ENCODE data around the gene DAZAP1. TPM values are rescaled to one million over a fixed set of nuclear protein-coding genes. Genes with fewer than 3 reads are reported as not detected.

Gene DAZAP1
- total and polyA plus RNA-seq, 2 of the 4 experiments (the other 2 are of a cell fraction) = 22.0 to 62.8 TPM

DNA sequence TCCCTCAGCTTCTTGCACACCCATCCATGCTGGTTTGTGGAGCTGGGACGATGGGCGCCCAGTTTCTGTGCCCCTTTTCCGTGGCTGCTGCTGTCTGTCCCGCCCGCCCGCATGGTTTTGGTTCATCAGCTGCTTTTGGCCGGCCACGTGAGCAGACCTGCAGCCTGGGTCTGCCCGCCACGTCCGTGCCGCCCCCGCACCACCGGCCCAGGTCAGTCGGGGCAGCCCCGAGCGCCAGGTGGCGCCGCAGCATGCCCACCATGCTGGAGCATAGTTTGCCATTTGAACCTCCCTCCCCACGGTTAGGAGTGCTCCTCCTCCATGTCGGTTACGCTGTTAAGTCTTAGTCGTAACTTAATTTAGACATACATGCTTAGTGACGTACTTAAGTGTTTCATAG is 15.6 kb downstream of the DAZAP1 start:
- Histone ChIP-seq H3K9me3 (ENCODE audit: control insufficient read depth, insufficient read depth, low read length) (no peaks in the 10 kb centered on the region), H3K79me1 (ENCODE audit: low read depth in 1 of 2, low read length in 2 of 2) (peaks cover 29 to 82% of the 10 kb centered on the region in 2 experiments), H2AK5ac (ENCODE audit: low read depth, low read length) (no peak overlapping the region), H3K18ac (ENCODE audit: low read depth, low read length) (no peak overlapping the region), H4K5ac (ENCODE audit: low read depth, low read length) (no peak overlapping the region), H3K36me3 (ENCODE audit: control insufficient read depth, insufficient read depth, low read length) (peaks cover 77% of the 10 kb centered on the region), H3K9ac (ENCODE audit: low read depth, low read length) (no peak overlapping the region), H4K20me1 (ENCODE audit: insufficient read depth, low read length) (peaks cover 80% of the 10 kb centered on the region), H3K4me3 (ENCODE audit: insufficient read depth, low read depth, low read length) (no peak overlapping the region), H2BK120ac (ENCODE audit: low read depth, low read length) (no peak overlapping the region), H2BK15ac (ENCODE audit: low read depth, low read length) (no peak overlapping the region), H3K27ac (ENCODE audit: insufficient read depth, low read length) (no peak overlapping the region), H3K4me1 (ENCODE audit: control insufficient read depth, insufficient read depth, low read length) (no peaks in the 10 kb centered on the region), H4K91ac (ENCODE audit: insufficient read depth, low read depth, low read length) (no peak overlapping the region), H2BK5ac (ENCODE audit: low read depth, low read length, poor library complexity, severe bottlenecking) (no peak overlapping the region), H2AK9ac (replicated peaks; ENCODE audit: low read depth, low read length, poor library complexity) (no peak overlapping the region), H4K8ac (ENCODE audit: low read depth in 2 of 2, low read length in 2 of 2) (no peak overlapping the region), H3K4me2 (ENCODE audit: low read depth, low read length) (no peak overlapping the region), H3K23ac (ENCODE audit: low read depth, low read length) (no peak overlapping the region), H3K9me1 (ENCODE audit: insufficient read depth, low read length) (0 out of 2 replicates have a peak, but pooled peaks cover 3% of the 10 kb centered on the region), H3K14ac (replicated peaks; ENCODE audit: low read depth, low read length) (no peak overlapping the region), H2BK20ac (ENCODE audit: low read depth, low read length) (no peak overlapping the region), H2AFZ (replicated peaks; ENCODE audit: low read length, poor library complexity) (no peak overlapping the region), H3K27me3 (ENCODE audit: control insufficient read depth, insufficient read depth, low read length) (no peaks in the 10 kb centered on the region), H3K4ac (ENCODE audit: low read depth, low read length) (no peak overlapping the region), H3K56ac (ENCODE audit: extremely low read depth, insufficient read depth, low read length) (no peak overlapping the region)
- intact Hi-C loops (cut with micrococcal nuclease) (no loop called here), dilution Hi-C loops (cut with HindIII; ENCODE audit: low sequenced_read_pairs, unreplicated experiment) (no loop called here), in situ Hi-C loops (cut with MboI; ENCODE audit: low sequenced_read_pairs) (no loop called here)
- TF ChIP-seq CEBPB (IDR thresholded peaks at IDR 0.05; ENCODE audit: low read depth, low read length) = no peak
- TF ChIP-seq NFE2L2 (IDR thresholded peaks at IDR 0.05; ENCODE audit: low read depth, low read length) = no peak
- no peak for TF ChIP-seq SMC3 (IDR thresholded peaks at IDR 0.05; ENCODE audit: low read depth, low read length)
- no peak for TF ChIP-seq RFX5 (IDR thresholded peaks at IDR 0.05; ENCODE audit: low read depth, low read length)
- TF ChIP-seq FOS (IDR thresholded peaks at IDR 0.05; ENCODE audit: low read depth, low read length) = no peak
- TF ChIP-seq POLR2A (IDR thresholded peaks at IDR 0.05; ENCODE audit: low read depth, low read length) = no peak
- no peak for TF ChIP-seq RAD21 (IDR thresholded peaks at IDR 0.05; ENCODE audit: low read length)
- TF ChIP-seq, protein P1, sequence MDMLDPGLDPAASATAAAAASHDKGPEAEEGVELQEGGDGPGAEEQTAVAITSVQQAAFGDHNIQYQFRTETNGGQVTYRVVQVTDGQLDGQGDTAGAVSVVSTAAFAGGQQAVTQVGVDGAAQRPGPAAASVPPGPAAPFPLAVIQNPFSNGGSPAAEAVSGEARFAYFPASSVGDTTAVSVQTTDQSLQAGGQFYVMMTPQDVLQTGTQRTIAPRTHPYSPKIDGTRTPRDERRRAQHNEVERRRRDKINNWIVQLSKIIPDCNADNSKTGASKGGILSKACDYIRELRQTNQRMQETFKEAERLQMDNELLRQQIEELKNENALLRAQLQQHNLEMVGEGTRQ (IDR thresholded peaks at IDR 0.05; ENCODE audit: low read depth, low read length) = no peak
- no peak for TF ChIP-seq MAFK (IDR thresholded peaks at IDR 0.05; ENCODE audit: low read depth, low read length)
- TF ChIP-seq BHLHE40 (IDR thresholded peaks at IDR 0.05; ENCODE audit: low read depth, low read length) = no peak
- TF ChIP-seq, protein P2, sequence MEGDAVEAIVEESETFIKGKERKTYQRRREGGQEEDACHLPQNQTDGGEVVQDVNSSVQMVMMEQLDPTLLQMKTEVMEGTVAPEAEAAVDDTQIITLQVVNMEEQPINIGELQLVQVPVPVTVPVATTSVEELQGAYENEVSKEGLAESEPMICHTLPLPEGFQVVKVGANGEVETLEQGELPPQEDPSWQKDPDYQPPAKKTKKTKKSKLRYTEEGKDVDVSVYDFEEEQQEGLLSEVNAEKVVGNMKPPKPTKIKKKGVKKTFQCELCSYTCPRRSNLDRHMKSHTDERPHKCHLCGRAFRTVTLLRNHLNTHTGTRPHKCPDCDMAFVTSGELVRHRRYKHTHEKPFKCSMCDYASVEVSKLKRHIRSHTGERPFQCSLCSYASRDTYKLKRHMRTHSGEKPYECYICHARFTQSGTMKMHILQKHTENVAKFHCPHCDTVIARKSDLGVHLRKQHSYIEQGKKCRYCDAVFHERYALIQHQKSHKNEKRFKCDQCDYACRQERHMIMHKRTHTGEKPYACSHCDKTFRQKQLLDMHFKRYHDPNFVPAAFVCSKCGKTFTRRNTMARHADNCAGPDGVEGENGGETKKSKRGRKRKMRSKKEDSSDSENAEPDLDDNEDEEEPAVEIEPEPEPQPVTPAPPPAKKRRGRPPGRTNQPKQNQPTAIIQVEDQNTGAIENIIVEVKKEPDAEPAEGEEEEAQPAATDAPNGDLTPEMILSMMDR (conservative IDR thresholded peaks at IDR 0.05; ENCODE audit: low read depth, low read length) = no peak
- no peak for TF ChIP-seq CHD1 (IDR thresholded peaks at IDR 0.05; ENCODE audit: low read depth, low read length)
- TF ChIP-seq MXI1 (IDR thresholded peaks at IDR 0.05; ENCODE audit: borderline replicate concordance, low read depth, low read length) = no peak
- TF ChIP-seq MAZ (IDR thresholded peaks at IDR 0.05; ENCODE audit: borderline replicate concordance, low read depth, low read length) = no peak
- TF ChIP-seq, protein P3, sequence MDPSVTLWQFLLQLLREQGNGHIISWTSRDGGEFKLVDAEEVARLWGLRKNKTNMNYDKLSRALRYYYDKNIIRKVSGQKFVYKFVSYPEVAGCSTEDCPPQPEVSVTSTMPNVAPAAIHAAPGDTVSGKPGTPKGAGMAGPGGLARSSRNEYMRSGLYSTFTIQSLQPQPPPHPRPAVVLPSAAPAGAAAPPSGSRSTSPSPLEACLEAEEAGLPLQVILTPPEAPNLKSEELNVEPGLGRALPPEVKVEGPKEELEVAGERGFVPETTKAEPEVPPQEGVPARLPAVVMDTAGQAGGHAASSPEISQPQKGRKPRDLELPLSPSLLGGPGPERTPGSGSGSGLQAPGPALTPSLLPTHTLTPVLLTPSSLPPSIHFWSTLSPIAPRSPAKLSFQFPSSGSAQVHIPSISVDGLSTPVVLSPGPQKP (IDR thresholded peaks at IDR 0.05; ENCODE audit: borderline replicate concordance, low read depth, low read length) = no peak
- TF ChIP-seq RCOR1 (IDR thresholded peaks at IDR 0.05; ENCODE audit: insufficient replicate concordance, low read length) = no peak
- POLR2A ChIA-PET (ENCODE audit: unreplicated experiment) = no interaction called here
- no peak for DNase-seq
- 96% methylated on average over 6 of the region's 24 CpGs; no CpG with 5 or more reads in 1 of the 2 experiments for WGBS, 2 experiments (ENCODE audit: extremely low coverage in 2 of 2, insufficient read length in 1 of 2)
- no peak for ATAC-seq (ENCODE audit: low read depth)
- BruUV-seq (replicated peaks) = no TSS peak
- CTCF ChIA-PET = no interaction called here
